Measurements from ENCODE around the gene EDDM3A. TPM values are rescaled to one million over a fixed set of nuclear protein-coding genes. Genes with fewer than 3 reads are reported as not detected.
"Not testable (repeated sequence)": the region's sequence is repeated elsewhere in the genome, so short reads cannot be mapped to it uniquely, and the experiment has no call there.

EDDM3A gene
- total RNA-seq, 2 experiments from 2014 or later = not detected

DNA sequence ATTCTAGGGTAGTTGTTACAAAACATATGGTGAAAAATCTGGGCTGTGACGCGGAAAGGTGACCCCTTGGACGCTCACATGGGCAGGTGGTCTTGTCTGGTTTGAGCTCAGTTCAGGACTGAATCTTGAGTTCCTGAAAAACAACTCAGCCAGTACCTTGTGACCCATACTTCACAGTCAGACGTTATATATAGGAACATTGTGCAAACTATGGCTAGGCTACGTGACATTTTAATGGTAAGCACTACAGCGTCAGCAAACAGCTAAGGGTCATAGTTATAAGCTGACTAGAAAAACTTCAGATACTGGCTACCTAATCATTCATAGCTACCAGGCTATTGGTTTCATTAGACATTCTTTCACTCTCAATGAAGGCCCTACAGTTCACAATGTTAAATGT lies 14.8 kb upstream of the EDDM3A start:
- TF ChIP-seq, protein P1, sequence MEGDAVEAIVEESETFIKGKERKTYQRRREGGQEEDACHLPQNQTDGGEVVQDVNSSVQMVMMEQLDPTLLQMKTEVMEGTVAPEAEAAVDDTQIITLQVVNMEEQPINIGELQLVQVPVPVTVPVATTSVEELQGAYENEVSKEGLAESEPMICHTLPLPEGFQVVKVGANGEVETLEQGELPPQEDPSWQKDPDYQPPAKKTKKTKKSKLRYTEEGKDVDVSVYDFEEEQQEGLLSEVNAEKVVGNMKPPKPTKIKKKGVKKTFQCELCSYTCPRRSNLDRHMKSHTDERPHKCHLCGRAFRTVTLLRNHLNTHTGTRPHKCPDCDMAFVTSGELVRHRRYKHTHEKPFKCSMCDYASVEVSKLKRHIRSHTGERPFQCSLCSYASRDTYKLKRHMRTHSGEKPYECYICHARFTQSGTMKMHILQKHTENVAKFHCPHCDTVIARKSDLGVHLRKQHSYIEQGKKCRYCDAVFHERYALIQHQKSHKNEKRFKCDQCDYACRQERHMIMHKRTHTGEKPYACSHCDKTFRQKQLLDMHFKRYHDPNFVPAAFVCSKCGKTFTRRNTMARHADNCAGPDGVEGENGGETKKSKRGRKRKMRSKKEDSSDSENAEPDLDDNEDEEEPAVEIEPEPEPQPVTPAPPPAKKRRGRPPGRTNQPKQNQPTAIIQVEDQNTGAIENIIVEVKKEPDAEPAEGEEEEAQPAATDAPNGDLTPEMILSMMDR (IDR thresholded peaks at IDR 0.05) = no peak
- intact Hi-C loops (cut with micrococcal nuclease) = no loop called here
- ChIA-PET POLR2A (no interaction called here), CTCF (interaction anchor here (1.1 kb wide), 1 partner anchor 112 kb away, joined by 3 read pairs; no protein-coding TSS in a partner anchor)
- Mint-ChIP-seq H3K36me3 (ENCODE audit: low read depth) (no peaks in the 10 kb centered on the region), H3K9me3 (no peaks in the 10 kb centered on the region), H3K27ac (no peak overlapping the region), H3K4me3 (no peak overlapping the region), H3K27me3 (peaks cover 9% of the 10 kb centered on the region), H3K4me1 (ENCODE audit: low read depth) (no peaks in the 10 kb centered on the region)
- ATAC-seq = no peak
- no peak for DNase-seq

DNA sequence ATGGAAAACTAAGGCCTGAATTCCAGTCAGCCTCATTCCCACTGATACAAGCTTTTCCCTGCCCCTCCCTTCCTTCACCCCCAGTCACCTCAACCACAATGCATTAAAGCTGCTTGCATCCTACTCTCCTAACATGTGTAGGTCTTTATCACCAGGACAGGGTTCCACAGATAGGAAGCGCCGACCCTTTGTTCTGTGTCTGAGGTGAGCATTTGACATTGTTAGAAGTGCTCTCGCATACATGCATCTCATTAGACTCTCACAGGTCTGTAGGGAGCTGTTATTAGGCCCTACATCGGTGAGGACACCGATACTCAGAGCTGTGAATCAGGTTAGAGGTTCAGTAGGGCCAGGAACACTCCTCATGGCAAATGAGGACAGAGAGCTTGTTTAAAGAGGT lies 13.2 kb upstream of the EDDM3A start:
- no peak overlapping the region for H3K4me3 Mint-ChIP-seq
- CTCF ChIA-PET = interaction anchor here (0.9 kb wide), 1 partner anchor 141 kb away, joined by 3 read pairs; no protein-coding TSS in a partner anchor
- H3K9me3 Mint-ChIP-seq = no peaks in the 10 kb centered on the region
- ATAC-seq (no peak), DNase-seq (no peak)
- H3K27ac Mint-ChIP-seq = no peak overlapping the region
- intact Hi-C loops (cut with micrococcal nuclease) = no loop called here
- H3K4me1 Mint-ChIP-seq (ENCODE audit: low read depth) = no peaks in the 10 kb centered on the region
- TF ChIP-seq, protein P1 (IDR thresholded peaks at IDR 0.05) = no peak
- H3K27me3 Mint-ChIP-seq = peaks cover 3% of the 10 kb centered on the region
- POLR2A ChIA-PET = no interaction called here
- no peaks in the 10 kb centered on the region for H3K36me3 Mint-ChIP-seq (ENCODE audit: low read depth)

- H3K9me3 Mint-ChIP-seq = no peaks in the 10 kb centered on the region
- CTCF ChIA-PET = interaction anchor here (0.9 kb wide), 1 partner anchor 141 kb away, joined by 3 read pairs; no protein-coding TSS in a partner anchor
- no peak for ATAC-seq
- H3K4me3 Mint-ChIP-seq = no peak overlapping the region
- H3K4me1 Mint-ChIP-seq (ENCODE audit: low read depth) = no peaks in the 10 kb centered on the region
- H3K36me3 Mint-ChIP-seq (ENCODE audit: low read depth) = no peaks in the 10 kb centered on the region
- DNase-seq = no peak
- H3K27ac Mint-ChIP-seq = no peak overlapping the region
- POLR2A ChIA-PET = no interaction called here
- TF ChIP-seq, protein P1 (IDR thresholded peaks at IDR 0.05) = no peak
- no peaks in the 10 kb centered on the region for H3K27me3 Mint-ChIP-seq
- intact Hi-C loops (cut with micrococcal nuclease) = no loop called here
Measured at GRCh38 chr14:20732979-20733635, 12.6 kb upstream of the EDDM3A start.

GRCh38 chr14:20733684-20734429 lies 11.8 kb upstream of the EDDM3A start:
- TF ChIP-seq, protein P1 (IDR thresholded peaks at IDR 0.05) = no peak
- peaks cover 4% of the 10 kb centered on the region for H3K27me3 Mint-ChIP-seq
- H3K9me3 Mint-ChIP-seq = no peaks in the 10 kb centered on the region
- H3K4me3 Mint-ChIP-seq = no peak overlapping the region
- no peaks in the 10 kb centered on the region for H3K36me3 Mint-ChIP-seq (ENCODE audit: low read depth)
- no peak overlapping the region for H3K27ac Mint-ChIP-seq
- intact Hi-C loops (cut with micrococcal nuclease) = no loop called here
- no peak for ATAC-seq
- DNase-seq = no peak
- CTCF ChIA-PET = no interaction called here
- POLR2A ChIA-PET = interaction anchor here (1.0 kb wide), 1 partner anchor 37 kb away, joined by 3 read pairs; no protein-coding TSS in a partner anchor
- H3K4me1 Mint-ChIP-seq (ENCODE audit: low read depth) = no peaks in the 10 kb centered on the region

DNA sequence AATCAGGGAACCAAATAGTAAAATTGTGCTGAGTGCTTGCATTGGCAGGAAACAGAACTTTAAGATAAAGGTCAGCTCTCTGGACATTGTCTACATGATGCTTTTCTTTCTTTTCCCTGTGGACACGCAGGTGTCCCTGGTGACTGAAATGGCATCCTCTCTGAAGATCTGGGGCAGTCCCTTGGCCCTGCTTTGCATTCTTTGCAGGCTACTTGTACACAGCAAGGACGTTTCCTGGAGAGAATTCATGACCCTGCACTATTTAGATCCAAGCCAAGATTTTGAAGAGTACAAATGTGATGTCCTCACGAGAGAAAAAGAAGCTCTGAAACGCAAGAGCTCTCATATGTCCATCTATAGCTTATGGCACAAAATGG lies 11.3 kb upstream of the EDDM3A start:
- Mint-ChIP-seq H3K4me1 (ENCODE audit: low read depth) (no peaks in the 10 kb centered on the region), H3K27me3 (peaks cover 6% of the 10 kb centered on the region), H3K27ac (no peak overlapping the region), H3K9me3 (no peaks in the 10 kb centered on the region), H3K4me3 (no peak overlapping the region), H3K36me3 (ENCODE audit: low read depth) (no peaks in the 10 kb centered on the region)
- DNase-seq (no peak), ATAC-seq (no peak)
- TF ChIP-seq, protein P1 (IDR thresholded peaks at IDR 0.05) = no peak
- CTCF ChIA-PET = interaction anchor here (1.1 kb wide), 1 partner anchor 237 kb away, joined by 3 read pairs; no protein-coding TSS in a partner anchor
- intact Hi-C loops (cut with micrococcal nuclease) = no loop called here
- POLR2A ChIA-PET = interaction anchor here (1.0 kb wide), 1 partner anchor 36 kb away, joined by 3 read pairs; no protein-coding TSS in a partner anchor

GRCh38 chr14:20738292-20738691 lies 7.4 kb upstream of the EDDM3A start:
- POLR2A ChIA-PET; H3K27ac Mint-ChIP-seq; H3K36me3 Mint-ChIP-seq (ENCODE audit: low read depth); DNase-seq; intact Hi-C loops (cut with micrococcal nuclease); H3K4me3 Mint-ChIP-seq; H3K4me1 Mint-ChIP-seq (ENCODE audit: low read depth); H3K27me3 Mint-ChIP-seq; ATAC-seq; H3K9me3 Mint-ChIP-seq: not testable (repeated sequence)
- CTCF ChIA-PET = interaction anchor here (1.1 to 2.0 kb wide), 4 partner anchors 19 to 233 kb away, joined by 3 to 8 read pairs (median 4); no protein-coding TSS in a partner anchor

All from activated CD8-positive, alpha-beta T cell treated with anti-CD3 and anti-CD28 coated beads for 36 hours (primary cell).